ENCODE data around the gene JCHAIN.
"Not testable (repeated sequence)": the region's sequence is repeated elsewhere in the genome, so short reads cannot be mapped to it uniquely, and the experiment has no call there.

Gene JCHAIN

GRCh38 chr4:70666369-70666768, at the start of gene JCHAIN:
Gene JCHAIN, minus strand, starts transcription at chr4:70666508. Its CDS starts 18 bp downstream, at chr4:70666490.
- no peak for DNase-seq (ENCODE audit: low read depth)

GRCh38 chr4:70715097-70715496, 48.8 kb upstream of the JCHAIN start:
- no peak for DNase-seq (ENCODE audit: low read depth)

- DNase-seq (ENCODE audit: low read depth) = no peak
Observed at GRCh38 chr4:70714079-70714887, 48.0 kb upstream of the JCHAIN start.

- DNase-seq (ENCODE audit: low read depth) = no peak
Observed at GRCh38 chr4:70713453-70714078, 47.3 kb upstream of the JCHAIN start.

GRCh38 chr4:70712604-70713452, 46.5 kb upstream of the JCHAIN start:
- no peak for DNase-seq (ENCODE audit: low read depth)

GRCh38 chr4:70712150-70712549, 45.8 kb upstream of the JCHAIN start:
- DNase-seq (ENCODE audit: low read depth) = no peak

GRCh38 chr4:70711599-70711998, 45.3 kb upstream of the JCHAIN start:
- DNase-seq (ENCODE audit: low read depth) = no peak

GRCh38 chr4:70709611-70710205, 43.4 kb upstream of the JCHAIN start:
- DNase-seq (ENCODE audit: low read depth) = no peak

GRCh38 chr4:70706516-70706915, 40.2 kb upstream of the JCHAIN start:
- DNase-seq (ENCODE audit: low read depth) = no peak

- DNase-seq (ENCODE audit: low read depth) = no peak
Observed at GRCh38 chr4:70706044-70706461, 39.7 kb upstream of the JCHAIN start.

GRCh38 chr4:70705183-70706043, 39.1 kb upstream of the JCHAIN start:
- peak; percentile 37 for DNase-seq (ENCODE audit: low read depth)

- DNase-seq (ENCODE audit: low read depth) = no peak
Observed at GRCh38 chr4:70704931-70705182, 38.5 kb upstream of the JCHAIN start.

- DNase-seq (ENCODE audit: low read depth) = peak; percentile 31
Observed at GRCh38 chr4:70704215-70704930, 38.1 kb upstream of the JCHAIN start.

- no peak for DNase-seq (ENCODE audit: low read depth)
Observed at GRCh38 chr4:70703619-70704214, 37.4 kb upstream of the JCHAIN start.

- DNase-seq (ENCODE audit: low read depth) = not testable (repeated sequence)
Observed at GRCh38 chr4:70702592-70702991, 36.3 kb upstream of the JCHAIN start.

GRCh38 chr4:70701271-70701670, 35.0 kb upstream of the JCHAIN start:
- no peak for DNase-seq (ENCODE audit: low read depth)

- DNase-seq (ENCODE audit: low read depth) = no peak
Observed at GRCh38 chr4:70700712-70701111, 34.4 kb upstream of the JCHAIN start.

GRCh38 chr4:70698435-70698834, 32.1 kb upstream of the JCHAIN start:
- not testable (repeated sequence) for DNase-seq (ENCODE audit: low read depth)

- DNase-seq (ENCODE audit: low read depth) = not testable (repeated sequence)
Observed at GRCh38 chr4:70694633-70695032, 28.3 kb upstream of the JCHAIN start.

- DNase-seq (ENCODE audit: low read depth) = no peak
Observed at GRCh38 chr4:70691661-70692060, 25.4 kb upstream of the JCHAIN start.

Data from stimulated activated CD8-positive, alpha-beta memory T cell treated with anti-CD3 and anti-CD28 coated beads, Interleukin-15, amount 100 ng/mL, for 1 hour (primary cell).